ENCODE measurements around the gene SPINK5. TPM values are rescaled to one million over a fixed set of nuclear protein-coding genes. Genes with fewer than 3 reads are reported as not detected.

Gene SPINK5
- total RNA-seq, 1 donor = not detected

DNA sequence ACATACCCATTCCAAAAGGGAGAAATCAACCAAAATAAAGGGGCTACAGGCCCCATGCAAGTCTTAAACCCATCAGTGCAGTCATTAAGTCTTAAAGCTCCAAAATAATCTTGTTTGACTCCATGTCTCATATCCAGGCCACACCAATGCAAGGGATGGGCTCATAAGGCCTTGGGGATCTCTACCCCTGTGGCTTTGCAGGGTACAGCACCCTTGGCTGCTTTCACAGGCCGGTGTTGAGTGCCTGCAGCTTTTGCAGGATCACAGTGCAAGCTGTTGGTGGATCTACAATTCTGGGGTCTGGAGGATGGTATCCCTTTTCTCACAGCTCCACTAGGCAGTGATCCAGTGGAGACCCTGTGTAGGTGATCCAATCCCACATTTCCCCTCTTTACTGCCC is 99.6 kb downstream of the SPINK5 start:
- TF ChIP-seq, protein P1, sequence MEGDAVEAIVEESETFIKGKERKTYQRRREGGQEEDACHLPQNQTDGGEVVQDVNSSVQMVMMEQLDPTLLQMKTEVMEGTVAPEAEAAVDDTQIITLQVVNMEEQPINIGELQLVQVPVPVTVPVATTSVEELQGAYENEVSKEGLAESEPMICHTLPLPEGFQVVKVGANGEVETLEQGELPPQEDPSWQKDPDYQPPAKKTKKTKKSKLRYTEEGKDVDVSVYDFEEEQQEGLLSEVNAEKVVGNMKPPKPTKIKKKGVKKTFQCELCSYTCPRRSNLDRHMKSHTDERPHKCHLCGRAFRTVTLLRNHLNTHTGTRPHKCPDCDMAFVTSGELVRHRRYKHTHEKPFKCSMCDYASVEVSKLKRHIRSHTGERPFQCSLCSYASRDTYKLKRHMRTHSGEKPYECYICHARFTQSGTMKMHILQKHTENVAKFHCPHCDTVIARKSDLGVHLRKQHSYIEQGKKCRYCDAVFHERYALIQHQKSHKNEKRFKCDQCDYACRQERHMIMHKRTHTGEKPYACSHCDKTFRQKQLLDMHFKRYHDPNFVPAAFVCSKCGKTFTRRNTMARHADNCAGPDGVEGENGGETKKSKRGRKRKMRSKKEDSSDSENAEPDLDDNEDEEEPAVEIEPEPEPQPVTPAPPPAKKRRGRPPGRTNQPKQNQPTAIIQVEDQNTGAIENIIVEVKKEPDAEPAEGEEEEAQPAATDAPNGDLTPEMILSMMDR (IDR thresholded peaks at IDR 0.05; ENCODE audit: insufficient read depth, low read length) = no peak
- no peak for DNase-seq (ENCODE audit: low read depth)
- no peak overlapping the region for H3K4me3 ChIP-seq (ENCODE audit: low read depth, low read length)

DNA sequence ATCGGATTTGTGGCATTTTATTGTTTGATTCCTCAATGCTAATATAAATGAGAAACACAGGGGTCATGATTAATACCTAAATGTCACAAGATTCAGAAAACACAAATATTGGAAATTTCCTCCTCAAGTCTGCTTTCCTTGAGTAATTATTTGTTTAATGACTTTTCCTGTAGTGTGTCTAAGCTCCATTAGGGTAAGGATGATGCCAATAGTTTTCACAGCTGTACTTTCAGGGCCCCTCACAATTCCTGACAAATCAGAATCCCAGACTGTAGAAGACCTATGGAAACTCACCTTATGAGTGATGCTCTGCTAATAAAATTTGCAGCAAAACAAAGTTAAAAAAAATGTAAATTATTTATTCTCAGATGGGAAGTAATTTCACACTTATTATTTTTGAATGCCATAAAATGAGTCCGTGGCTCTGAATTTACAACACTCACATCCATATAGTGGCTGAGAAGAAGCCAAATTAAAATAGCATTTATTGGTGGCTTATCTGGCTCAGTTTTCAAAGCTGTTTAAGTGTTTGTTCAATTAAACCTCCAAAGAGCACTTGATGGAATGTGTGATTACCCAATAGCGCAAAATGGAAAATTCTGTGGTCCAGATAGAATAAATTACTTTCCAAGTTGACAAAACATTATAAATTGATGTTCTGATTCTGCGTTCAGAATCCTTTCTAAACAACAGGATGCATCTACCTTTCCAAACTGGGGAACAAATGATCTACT is 102.9 kb downstream of the SPINK5 start:
- TF ChIP-seq, protein P1 (IDR thresholded peaks at IDR 0.05; ENCODE audit: insufficient read depth, low read length) = no peak
- H3K4me3 ChIP-seq (ENCODE audit: low read depth, low read length) = no peak overlapping the region
- DNase-seq (ENCODE audit: low read depth) = no peak

DNA sequence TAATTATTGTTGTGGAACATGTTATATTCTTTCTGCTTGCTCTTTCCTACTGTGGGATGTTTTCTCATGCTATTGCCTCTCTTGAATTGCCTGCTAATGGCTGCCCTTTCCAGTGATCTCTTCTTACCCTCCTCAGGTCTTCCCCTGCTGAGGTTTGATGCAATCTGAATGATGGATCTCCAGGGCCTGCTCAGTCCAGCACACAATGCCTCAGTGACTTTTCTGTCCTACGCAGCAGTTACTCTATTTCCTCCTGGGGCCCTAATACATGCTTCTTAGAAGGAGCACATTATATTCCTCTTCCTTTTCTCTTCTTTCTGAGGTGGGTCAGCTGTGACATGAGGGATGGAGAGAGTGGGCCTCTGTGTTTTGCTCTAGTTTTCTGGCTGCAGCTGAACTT is 104.5 kb downstream of the SPINK5 start, which contains the start of gene SPINK14:
Gene SPINK14, plus strand, starts transcription at position 301 of the 400 bp plus-strand sequence. CDS start 1,187 bp downstream, outside the sequence.
- H3K4me3 ChIP-seq (ENCODE audit: low read depth, low read length) = no peak within 1 kb of the TSS
- no peak for DNase-seq (ENCODE audit: low read depth)
- TF ChIP-seq, protein P1 (IDR thresholded peaks at IDR 0.05; ENCODE audit: insufficient read depth, low read length) = no peak

DNA sequence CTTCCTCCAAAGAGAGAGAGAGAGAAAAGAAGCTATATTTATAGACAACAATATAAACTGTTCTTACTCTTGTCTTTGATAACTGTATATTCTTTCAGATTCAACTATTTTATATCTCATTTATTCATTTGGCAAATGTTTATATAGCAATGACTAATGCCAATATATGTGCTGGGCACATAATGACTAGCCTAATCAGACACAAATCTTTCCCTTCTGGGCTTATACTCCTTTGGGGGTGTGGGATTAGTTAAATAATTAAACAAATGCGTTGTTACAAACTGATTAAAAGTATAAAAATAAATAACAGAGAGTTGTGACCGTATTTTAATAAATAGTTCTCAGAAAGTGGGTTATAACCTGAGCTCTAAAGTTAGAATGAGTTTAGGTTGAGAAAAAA is 108.6 kb downstream of the SPINK5 start:
- TF ChIP-seq, protein P1 (IDR thresholded peaks at IDR 0.05; ENCODE audit: insufficient read depth, low read length) = no peak
- no peak for DNase-seq (ENCODE audit: low read depth)
- no peak overlapping the region for H3K4me3 ChIP-seq (ENCODE audit: low read depth, low read length)

DNA sequence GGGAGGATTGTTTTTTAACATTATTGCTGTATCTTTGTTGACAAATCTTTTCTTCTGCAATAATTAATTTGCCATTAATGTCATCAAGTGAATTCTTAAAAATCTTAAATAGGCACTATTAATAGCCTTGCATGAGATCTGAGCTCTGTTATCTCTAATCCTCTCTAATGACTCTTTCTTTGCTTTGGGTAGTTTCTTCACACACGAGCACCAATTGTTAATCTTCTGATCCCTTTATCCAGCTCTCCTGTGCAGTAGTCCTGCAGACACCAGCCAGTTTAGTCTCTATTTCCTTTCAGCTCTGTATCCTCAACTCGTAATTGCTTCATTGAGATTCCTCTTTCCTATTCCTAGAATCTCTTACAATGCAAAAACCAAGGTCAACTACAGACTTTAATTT is 112.7 kb downstream of the SPINK5 start:
- TF ChIP-seq, protein P1 (IDR thresholded peaks at IDR 0.05; ENCODE audit: insufficient read depth, low read length) = no peak

DNA sequence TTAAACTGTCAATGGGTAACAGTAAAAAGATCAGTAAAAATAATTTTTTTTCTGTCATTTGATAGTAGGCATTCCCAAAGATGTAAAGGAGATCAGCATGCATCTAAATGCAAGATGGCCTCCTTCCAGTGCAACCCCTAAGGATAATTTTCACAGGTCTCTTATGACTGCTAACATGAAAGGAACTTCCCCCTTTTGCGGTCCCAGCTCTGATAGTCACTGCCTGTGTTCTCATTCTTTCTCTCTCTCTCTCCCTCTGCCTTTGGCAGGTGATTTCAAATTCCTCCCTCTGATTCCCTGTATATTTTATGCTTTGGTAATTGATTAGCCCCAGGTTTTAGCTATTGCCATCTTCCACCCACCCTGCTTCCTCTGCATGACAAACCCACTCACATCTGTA is 113.4 kb downstream of the SPINK5 start:
- no peak for DNase-seq (ENCODE audit: low read depth)
- H3K4me3 ChIP-seq (ENCODE audit: low read depth, low read length) = no peak overlapping the region
- TF ChIP-seq, protein P1 (IDR thresholded peaks at IDR 0.05; ENCODE audit: insufficient read depth, low read length) = no peak

More for the DNA sequence above, 112.7 kb downstream of the SPINK5 start:
- no peak for DNase-seq (ENCODE audit: low read depth)
- no peak overlapping the region for H3K4me3 ChIP-seq (ENCODE audit: low read depth, low read length)

Measured in fibroblast of the aortic adventitia (primary cell).